ENCODE data around the gene FYCO1.

GRCh38 chr3:45958321-45958791, 37.3 kb downstream of the FYCO1 start:
- TF ChIP-seq CTCF (IDR thresholded peaks at IDR 0.05; ENCODE audit: insufficient read depth, low read length) (no peak), GABPA (IDR thresholded peaks at IDR 0.05; ENCODE audit: low read depth) (no peak), REST (IDR thresholded peaks at IDR 0.05; ENCODE audit: insufficient replicate concordance, low read depth) (no peak)

Data from HL-60 (cell line).